HCT116 (cell line): ENCODE results near the gene NXT1. TPM values are rescaled to one million over a fixed set of nuclear protein-coding genes. Genes with fewer than 3 reads are reported as not detected.

ENCODE experiments used
- ATAC-seq: fragments of 200-7000 bp; cut with Tn5 transposase; 2 replicates; pipeline ENCODE4 v1.9.1; 2020; ENCODE audit warnings: mild to moderate bottlenecking, moderate library complexity
- BruUV-seq: library from RNA; stranded (reverse); fragments of 400-500 nt; replicated peaks from 2 replicates; lab custom pipeline; 2021; lab: Mats Ljungman, UMichigan
- CTCF ChIA-PET: fragments of 300-600 bp; sonication (Branson Sonifier 250); formaldehyde crosslinking; loops from one replicate; lab custom pipeline; 2021; ENCODE audit warnings: antibody characterized with exemption; lab: Charles Lee
- POLR2A ChIA-PET: fragments of 300-600, 350-600 bp; sonication (Branson Sonifier 250); formaldehyde crosslinking; loops from one replicate; lab custom pipeline; 2021; ENCODE audit warnings: antibody characterized with exemption; lab: Charles Lee
- RAD21 ChIA-PET, 2 experiments: fragments of 300-600 bp; sonication (Branson Sonifier 250); formaldehyde crosslinking; loops; one replicate each; lab custom pipeline; 2023; ENCODE audit warnings: low total read pairs in 2 of 2; ENCODE audit not compliant: uncharacterized antibody in 2 of 2, unreplicated experiment in 2 of 2, low non-redundant PET in 1 of 2; lab: Charles Lee
- DNase-seq: peaks from one replicate; pipeline ENCODE4 v3.0.0-alpha.2; 2010; ENCODE audit warnings: low read depth, low spot score
- H2AFZ ChIP-seq: fragments of 200-600 bp; shearing (Covaris generic), sonication (generic); 2 replicates; pipeline ENCODE4 v1.6.1; 2017; ENCODE audit warnings: low read depth, mixed run types, mixed read lengths, antibody characterized with exemption, low read length; ENCODE audit not compliant: poor library complexity, severe bottlenecking
- H3K27ac ChIP-seq: 2 replicates; pipeline ENCODE4 v1.5.1; 2012; ENCODE audit warnings: low read depth, low read length
- H3K27me3 ChIP-seq: fragments of 200-600 bp; sonication (generic); 2 replicates; pipeline ENCODE4 v1.6.1; 2016; ENCODE audit warnings: mixed run types, low read length, mixed read lengths; ENCODE audit not compliant: insufficient read depth
- H3K36me3 ChIP-seq, 2 experiments: fragments of 200-500 bp in 1 of 2; fragments of 200-600 bp in 1 of 2; sonication (Bioruptor generic) in 1 of 2; sonication (generic) in 1 of 2; 2 replicates each; pipeline versions ENCODE4 v1.5.1 to v1.6.1; 2014 to 2016; ENCODE audit warnings: low read length in 2 of 2, inconsistent platforms in 1 of 2, mixed read lengths in 1 of 2, mixed run types in 1 of 2; ENCODE audit not compliant: insufficient read depth in 2 of 2, control insufficient read depth in 1 of 2
- H3K4me1 ChIP-seq, 2 experiments: fragments of 200-600 bp in 1 of 2; sonication (generic) in 1 of 2; 2 replicates each; pipeline versions ENCODE4 v1.5.1 to v1.6.1; 2012 to 2017; ENCODE audit warnings: low read length in 2 of 2, inconsistent platforms in 1 of 2, mild to moderate bottlenecking in 1 of 2, mixed read lengths in 1 of 2, mixed run types in 1 of 2, moderate library complexity in 1 of 2; ENCODE audit not compliant: insufficient read depth in 2 of 2, control insufficient read depth in 1 of 2
- H3K4me2 ChIP-seq: fragments of 200-600 bp; sonication (generic); 2 replicates; pipeline ENCODE4 v1.6.1; 2017; ENCODE audit warnings: mixed run types, low read length, mixed read lengths
- H3K4me3 ChIP-seq, 2 experiments: fragments of 200-600 bp in 1 of 2; sonication (generic) in 1 of 2; replicated peaks in 1 of 2; 2 replicates each; pipeline ENCODE4 v1.5.1; 2011 to 2016; ENCODE audit warnings: low read length in 2 of 2, control low read depth in 1 of 2, low read depth in 1 of 2, mild to moderate bottlenecking in 1 of 2, mixed read lengths in 1 of 2, mixed run types in 1 of 2
- H3K79me2 ChIP-seq: fragments of 200-600 bp; sonication (generic); 2 replicates; pipeline ENCODE4 v1.6.1; 2017; ENCODE audit warnings: mild to moderate bottlenecking, mixed run types, low read length, moderate library complexity, mixed read lengths; ENCODE audit not compliant: insufficient read depth
- H3K9ac ChIP-seq: fragments of 200-600 bp; sonication (generic); 2 replicates; pipeline ENCODE4 v1.6.1; 2016; ENCODE audit warnings: low read length, mixed read lengths
- H3K9me2 ChIP-seq: fragments of 200-600 bp; sonication (generic), shearing (Covaris generic); 2 replicates; pipeline ENCODE4 v1.6.1; 2017; ENCODE audit warnings: mixed run types, mild to moderate bottlenecking, moderate library complexity; ENCODE audit not compliant: insufficient read depth
- H3K9me3 ChIP-seq, 2 experiments: fragments of 200-500 bp in 1 of 2; fragments of 200-600 bp in 1 of 2; sonication (Bioruptor generic) in 1 of 2; sonication (generic) in 1 of 2; 2 replicates each; pipeline ENCODE4 v1.6.1; 2014 to 2017; ENCODE audit warnings: low read length in 2 of 2, mixed read lengths in 2 of 2, inconsistent platforms in 1 of 2, low read depth in 1 of 2, mild to moderate bottlenecking in 1 of 2, mixed run types in 1 of 2, moderate library complexity in 1 of 2; ENCODE audit not compliant: control insufficient read depth in 1 of 2, insufficient read depth in 1 of 2
- H4K20me1 ChIP-seq: fragments of 200-600 bp; sonication (generic), shearing (Covaris generic); 2 replicates; pipeline ENCODE4 v1.6.1; 2017; ENCODE audit warnings: mixed run types, mild to moderate bottlenecking, moderate library complexity; ENCODE audit not compliant: insufficient read depth
- CBX3 ChIP-seq: IDR thresholded peaks from 2 replicates; pipeline ENCODE4 v1.6.1; 2012; ENCODE audit warnings: low read depth
- CEBPB ChIP-seq: IDR thresholded peaks from 2 replicates; pipeline ENCODE4 v1.6.1; 2012; ENCODE audit warnings: low read depth
- ELF1 ChIP-seq: IDR thresholded peaks from 2 replicates; pipeline ENCODE4 v1.6.1; 2012; ENCODE audit warnings: low read depth, borderline replicate concordance
- EZH2phosphoT487 ChIP-seq: fragments of 200-600 bp; IDR thresholded peaks from 2 replicates; pipeline ENCODE4 v1.6.1; 2018; ENCODE audit warnings: antibody characterized with exemption, borderline replicate concordance
- POLR2A ChIP-seq: IDR thresholded peaks from 2 replicates; pipeline ENCODE4 v1.7.0; 2011; ENCODE audit warnings: borderline replicate concordance; ENCODE audit not compliant: insufficient read depth, insufficient read length; ENCODE audit errors: extremely low read depth
- POLR2AphosphoS5 ChIP-seq: IDR thresholded peaks from 2 replicates; pipeline ENCODE4 v1.6.1; 2011; ENCODE audit warnings: mild to moderate bottlenecking, low read depth, low read length, moderate library complexity
- RAD21 ChIP-seq: IDR thresholded peaks from 2 replicates; pipeline ENCODE4 v1.6.1; 2012; ENCODE audit warnings: low read depth, mild to moderate bottlenecking
- SIN3A ChIP-seq: IDR thresholded peaks from 2 replicates; pipeline ENCODE4 v1.6.1; 2012; ENCODE audit warnings: low read depth
- SRF ChIP-seq: IDR thresholded peaks from 2 replicates; pipeline ENCODE4 v1.6.1; 2012; ENCODE audit warnings: low read depth
- TCF7L2 ChIP-seq: IDR thresholded peaks from 2 replicates; pipeline ENCODE4 v1.7.0; 2011; ENCODE audit warnings: borderline replicate concordance, inconsistent platforms; ENCODE audit not compliant: insufficient read depth, insufficient read length; ENCODE audit errors: extremely low read depth
- YY1 ChIP-seq: IDR thresholded peaks from 2 replicates; pipeline ENCODE4 v1.6.1; 2011; ENCODE audit warnings: low read length, low read depth, moderate library complexity, mild to moderate bottlenecking; ENCODE audit not compliant: insufficient replicate concordance; ENCODE audit errors: extremely low read depth
- ZNF274 ChIP-seq: fragments of 200-500 bp; sonication (Bioruptor generic); IDR thresholded peaks from 2 replicates; pipeline ENCODE4 v1.6.1; 2014; ENCODE audit warnings: mild to moderate bottlenecking, low read depth, low read length, inconsistent platforms
- intact Hi-C: fragments of 100-400 bp; cut with micrococcal nuclease; formaldehyde crosslinking; loops from 2 replicates; pipeline ENCODE4 v1.10.0; 2022
- total RNA-seq: library from RNA; stranded (reverse); gene quantifications from one replicate; pipeline ENCODE4 v1.2.1, GENCODE V29; 2021; ENCODE audit not compliant: unreplicated experiment
- TF ChIP-seq, protein P1 (sequence below): IDR thresholded peaks from 2 replicates; pipeline ENCODE4 v1.6.1; 2012
- TF ChIP-seq, protein P2 (sequence below): IDR thresholded peaks from 2 replicates; pipeline ENCODE4 v1.6.1; 2012; ENCODE audit warnings: low read depth
- TF ChIP-seq, protein P3 (sequence below), 3 experiments: fragments of 200-600 bp in 1 of 3; sonication (generic) in 1 of 3; IDR thresholded peaks in 2 of 3; conservative IDR thresholded peaks in 1 of 3; 2 replicates each; pipeline ENCODE4 v1.5.1; 2012 to 2017; ENCODE audit warnings: low read depth in 2 of 3, low read length in 2 of 3, antibody characterized with exemption in 1 of 3, borderline replicate concordance in 1 of 3, control low read depth in 1 of 3, mild to moderate bottlenecking in 1 of 3, mixed read lengths in 1 of 3, mixed run types in 1 of 3, moderate library complexity in 1 of 3; ENCODE audit not compliant: insufficient read depth in 1 of 3

NXT1 gene
- total RNA-seq, 1 experiment from 2014 or later: 29.9 TPM

GRCh38 chr20:23369072-23369823 is 18.7 kb downstream of the NXT1 start:
- DNase-seq (no peak), ATAC-seq (no peak)
- ChIA-PET CTCF (no interaction called here), POLR2A (no interaction called here), RAD21 (no interaction called here)
- BruUV-seq: no TSS peak
- Histone ChIP-seq H3K4me1 (peaks cover 0 to 5% of the 10 kb centered on the region in 2 experiments; a peak in 1 of 4 replicates), H4K20me1 (no peaks in the 10 kb centered on the region; the same call in 1 of the 2 replicates), H3K27ac (no peak overlapping the region), H3K36me3 (peaks cover 34 to 46% of the 10 kb centered on the region in 2 experiments; a peak in 3 of 4 replicates), H3K79me2 (peaks cover 43% of the 10 kb centered on the region), H3K9me2 (no peaks in the 10 kb centered on the region), H3K27me3 (no peaks in the 10 kb centered on the region), H3K9ac (no peak overlapping the region), H3K4me3 (no peak overlapping the region), H3K9me3 (no peaks in the 10 kb centered on the region), H2AFZ (no peak overlapping the region), H3K4me2 (no peak overlapping the region)
- intact Hi-C loops: loop anchor here (10.0 kb wide), 1 partner anchor 46 kb away; no protein-coding TSS in a partner anchor
- no peak for TF ChIP-seq EZH2phosphoT487
- no peak for TF ChIP-seq POLR2AphosphoS5
- TF ChIP-seq CEBPB: no peak
- TF ChIP-seq, protein P1, sequence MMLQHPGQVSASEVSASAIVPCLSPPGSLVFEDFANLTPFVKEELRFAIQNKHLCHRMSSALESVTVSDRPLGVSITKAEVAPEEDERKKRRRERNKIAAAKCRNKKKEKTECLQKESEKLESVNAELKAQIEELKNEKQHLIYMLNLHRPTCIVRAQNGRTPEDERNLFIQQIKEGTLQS: no peak
- TF ChIP-seq, protein P2, sequence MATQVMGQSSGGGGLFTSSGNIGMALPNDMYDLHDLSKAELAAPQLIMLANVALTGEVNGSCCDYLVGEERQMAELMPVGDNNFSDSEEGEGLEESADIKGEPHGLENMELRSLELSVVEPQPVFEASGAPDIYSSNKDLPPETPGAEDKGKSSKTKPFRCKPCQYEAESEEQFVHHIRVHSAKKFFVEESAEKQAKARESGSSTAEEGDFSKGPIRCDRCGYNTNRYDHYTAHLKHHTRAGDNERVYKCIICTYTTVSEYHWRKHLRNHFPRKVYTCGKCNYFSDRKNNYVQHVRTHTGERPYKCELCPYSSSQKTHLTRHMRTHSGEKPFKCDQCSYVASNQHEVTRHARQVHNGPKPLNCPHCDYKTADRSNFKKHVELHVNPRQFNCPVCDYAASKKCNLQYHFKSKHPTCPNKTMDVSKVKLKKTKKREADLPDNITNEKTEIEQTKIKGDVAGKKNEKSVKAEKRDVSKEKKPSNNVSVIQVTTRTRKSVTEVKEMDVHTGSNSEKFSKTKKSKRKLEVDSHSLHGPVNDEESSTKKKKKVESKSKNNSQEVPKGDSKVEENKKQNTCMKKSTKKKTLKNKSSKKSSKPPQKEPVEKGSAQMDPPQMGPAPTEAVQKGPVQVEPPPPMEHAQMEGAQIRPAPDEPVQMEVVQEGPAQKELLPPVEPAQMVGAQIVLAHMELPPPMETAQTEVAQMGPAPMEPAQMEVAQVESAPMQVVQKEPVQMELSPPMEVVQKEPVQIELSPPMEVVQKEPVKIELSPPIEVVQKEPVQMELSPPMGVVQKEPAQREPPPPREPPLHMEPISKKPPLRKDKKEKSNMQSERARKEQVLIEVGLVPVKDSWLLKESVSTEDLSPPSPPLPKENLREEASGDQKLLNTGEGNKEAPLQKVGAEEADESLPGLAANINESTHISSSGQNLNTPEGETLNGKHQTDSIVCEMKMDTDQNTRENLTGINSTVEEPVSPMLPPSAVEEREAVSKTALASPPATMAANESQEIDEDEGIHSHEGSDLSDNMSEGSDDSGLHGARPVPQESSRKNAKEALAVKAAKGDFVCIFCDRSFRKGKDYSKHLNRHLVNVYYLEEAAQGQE: no peak
- no peak for TF ChIP-seq ZNF274
- TF ChIP-seq POLR2A: no peak
- no peak for TF ChIP-seq RAD21
- no peak for TF ChIP-seq CBX3
- no peak for TF ChIP-seq YY1
- TF ChIP-seq, protein P3, sequence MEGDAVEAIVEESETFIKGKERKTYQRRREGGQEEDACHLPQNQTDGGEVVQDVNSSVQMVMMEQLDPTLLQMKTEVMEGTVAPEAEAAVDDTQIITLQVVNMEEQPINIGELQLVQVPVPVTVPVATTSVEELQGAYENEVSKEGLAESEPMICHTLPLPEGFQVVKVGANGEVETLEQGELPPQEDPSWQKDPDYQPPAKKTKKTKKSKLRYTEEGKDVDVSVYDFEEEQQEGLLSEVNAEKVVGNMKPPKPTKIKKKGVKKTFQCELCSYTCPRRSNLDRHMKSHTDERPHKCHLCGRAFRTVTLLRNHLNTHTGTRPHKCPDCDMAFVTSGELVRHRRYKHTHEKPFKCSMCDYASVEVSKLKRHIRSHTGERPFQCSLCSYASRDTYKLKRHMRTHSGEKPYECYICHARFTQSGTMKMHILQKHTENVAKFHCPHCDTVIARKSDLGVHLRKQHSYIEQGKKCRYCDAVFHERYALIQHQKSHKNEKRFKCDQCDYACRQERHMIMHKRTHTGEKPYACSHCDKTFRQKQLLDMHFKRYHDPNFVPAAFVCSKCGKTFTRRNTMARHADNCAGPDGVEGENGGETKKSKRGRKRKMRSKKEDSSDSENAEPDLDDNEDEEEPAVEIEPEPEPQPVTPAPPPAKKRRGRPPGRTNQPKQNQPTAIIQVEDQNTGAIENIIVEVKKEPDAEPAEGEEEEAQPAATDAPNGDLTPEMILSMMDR (IDR thresholded peaks at IDR 0.05 in 2 of 3, conservative IDR thresholded peaks at IDR 0.05 in 1 of 3; ENCODE audit: borderline replicate concordance in 1 of 3, insufficient read depth in 1 of 3, low read depth in 2 of 3, low read length in 2 of 3): no peak
- no peak for TF ChIP-seq SIN3A
- no peak for TF ChIP-seq SRF
- no peak for TF ChIP-seq TCF7L2
- TF ChIP-seq ELF1: no peak
